ENCODE data around the gene BFAR. TPM values are rescaled to one million over a fixed set of nuclear protein-coding genes. Genes with fewer than 3 reads are reported as not detected.

BFAR gene, protein sequence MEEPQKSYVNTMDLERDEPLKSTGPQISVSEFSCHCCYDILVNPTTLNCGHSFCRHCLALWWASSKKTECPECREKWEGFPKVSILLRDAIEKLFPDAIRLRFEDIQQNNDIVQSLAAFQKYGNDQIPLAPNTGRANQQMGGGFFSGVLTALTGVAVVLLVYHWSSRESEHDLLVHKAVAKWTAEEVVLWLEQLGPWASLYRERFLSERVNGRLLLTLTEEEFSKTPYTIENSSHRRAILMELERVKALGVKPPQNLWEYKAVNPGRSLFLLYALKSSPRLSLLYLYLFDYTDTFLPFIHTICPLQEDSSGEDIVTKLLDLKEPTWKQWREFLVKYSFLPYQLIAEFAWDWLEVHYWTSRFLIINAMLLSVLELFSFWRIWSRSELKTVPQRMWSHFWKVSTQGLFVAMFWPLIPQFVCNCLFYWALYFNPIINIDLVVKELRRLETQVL
- 86.1 to 119 TPM (median 92.3 TPM) in 3 replicates for polyA plus RNA-seq
- 23.8 TPM for polyA plus RNA-seq (2011; ENCODE audit: low read depth)
- polyA plus RNA-seq (2011; cell fraction: cytosol; rRNA removed) = 79.1 and 113 TPM in 2 replicates
- polyA plus RNA-seq (2011; cell fraction: nucleus; rRNA removed) = 87.1 and 91.6 TPM in 2 replicates
- 53.7 and 83.3 TPM in 2 replicates for polyA plus RNA-seq (2012; ENCODE audit: low replicate concordance)
- polyA minus RNA-seq = 41.0 to 100 TPM (median 88.5 TPM) in 3 replicates
- 48.0 TPM for polyA minus RNA-seq (2011; cell fraction: cytosol; rRNA and poly(A)+ RNA removed)
- polyA minus RNA-seq (2011; cell fraction: nucleus; rRNA and poly(A)+ RNA removed) = 50.6 and 85.7 TPM in 2 replicates

GRCh38 chr16:14632693-14633569 lies at the start of gene BFAR:
Gene BFAR (plus strand): TSS chr16:14632951. CDS start chr16:14644347, 11,396 bp downstream.
- peaks cover 48% of the 10 kb centered on the region for H3K4me1 ChIP-seq (ENCODE audit: control insufficient read depth, extremely low read depth, insufficient read depth, low read length)
- H3K36me3 ChIP-seq (ENCODE audit: control insufficient read depth in 2 of 2, extremely low read depth in 1 of 2, insufficient read depth in 2 of 2, low read length in 2 of 2) = peaks cover 4 to 6% of the 10 kb centered on the region in 2 experiments
- H3K27ac ChIP-seq (ENCODE audit: control insufficient read depth, insufficient read depth, low read length) = peak within 1 kb of the TSS; percentile 97
- peaks cover 57% of the 10 kb centered on the region for H3K79me2 ChIP-seq (ENCODE audit: control insufficient read depth, insufficient read depth, low read length)
- no peak within 1 kb of the TSS for H2AFZ ChIP-seq (ENCODE audit: control insufficient read depth, low read length)
- peak within 1 kb of the TSS; percentile 95 to 96 (median 95) for H3K4me3 ChIP-seq (ENCODE audit: control insufficient read depth in 2 of 3, extremely low read depth in 1 of 3, insufficient read depth in 2 of 3, low read depth in 1 of 3, low read length in 3 of 3)
- DNase-seq (ENCODE audit: low read depth, low spot score) (peak; percentile 82), FAIRE-seq (peak; percentile 43)
- TF ChIP-seq, protein P1, sequence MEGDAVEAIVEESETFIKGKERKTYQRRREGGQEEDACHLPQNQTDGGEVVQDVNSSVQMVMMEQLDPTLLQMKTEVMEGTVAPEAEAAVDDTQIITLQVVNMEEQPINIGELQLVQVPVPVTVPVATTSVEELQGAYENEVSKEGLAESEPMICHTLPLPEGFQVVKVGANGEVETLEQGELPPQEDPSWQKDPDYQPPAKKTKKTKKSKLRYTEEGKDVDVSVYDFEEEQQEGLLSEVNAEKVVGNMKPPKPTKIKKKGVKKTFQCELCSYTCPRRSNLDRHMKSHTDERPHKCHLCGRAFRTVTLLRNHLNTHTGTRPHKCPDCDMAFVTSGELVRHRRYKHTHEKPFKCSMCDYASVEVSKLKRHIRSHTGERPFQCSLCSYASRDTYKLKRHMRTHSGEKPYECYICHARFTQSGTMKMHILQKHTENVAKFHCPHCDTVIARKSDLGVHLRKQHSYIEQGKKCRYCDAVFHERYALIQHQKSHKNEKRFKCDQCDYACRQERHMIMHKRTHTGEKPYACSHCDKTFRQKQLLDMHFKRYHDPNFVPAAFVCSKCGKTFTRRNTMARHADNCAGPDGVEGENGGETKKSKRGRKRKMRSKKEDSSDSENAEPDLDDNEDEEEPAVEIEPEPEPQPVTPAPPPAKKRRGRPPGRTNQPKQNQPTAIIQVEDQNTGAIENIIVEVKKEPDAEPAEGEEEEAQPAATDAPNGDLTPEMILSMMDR (optimal IDR thresholded peaks at IDR 0.05 in 1 of 3, IDR thresholded peaks at IDR 0.05 in 1 of 3, conservative IDR thresholded peaks at IDR 0.05 in 1 of 3; ENCODE audit: extremely low read depth in 1 of 3, insufficient read depth in 2 of 3, low read length in 3 of 3) = no peak
- TF ChIP-seq EZH2 (IDR thresholded peaks at IDR 0.05; ENCODE audit: low read length) = no peak
- no peaks in the 10 kb centered on the region for H4K20me1 ChIP-seq (ENCODE audit: control insufficient read depth, extremely low read depth, insufficient read depth, low read length)
- no peaks in the 10 kb centered on the region for H3K27me3 ChIP-seq (ENCODE audit: control insufficient read depth, extremely low read depth, insufficient read depth, low read length)
- peak within 1 kb of the TSS; percentile 92 for H3K4me2 ChIP-seq (ENCODE audit: control insufficient read depth, extremely low read depth, insufficient read depth, low read depth, low read length)
- H3K9me1 ChIP-seq (ENCODE audit: control insufficient read depth, extremely low read depth, insufficient read depth, low read length) = no peaks in the 10 kb centered on the region
- no peaks in the 10 kb centered on the region for H3K9me3 ChIP-seq (ENCODE audit: control insufficient read depth, low read depth, low read length)
- dilution Hi-C loops (cut with MboI; ENCODE audit: extremely low pct_ligation_motif_present, low sequenced_read_pairs) = no loop called here
- peak within 1 kb of the TSS; percentile 99 for H3K9ac ChIP-seq (ENCODE audit: control insufficient read depth, extremely low read depth, insufficient read depth, low read length)

DNA sequence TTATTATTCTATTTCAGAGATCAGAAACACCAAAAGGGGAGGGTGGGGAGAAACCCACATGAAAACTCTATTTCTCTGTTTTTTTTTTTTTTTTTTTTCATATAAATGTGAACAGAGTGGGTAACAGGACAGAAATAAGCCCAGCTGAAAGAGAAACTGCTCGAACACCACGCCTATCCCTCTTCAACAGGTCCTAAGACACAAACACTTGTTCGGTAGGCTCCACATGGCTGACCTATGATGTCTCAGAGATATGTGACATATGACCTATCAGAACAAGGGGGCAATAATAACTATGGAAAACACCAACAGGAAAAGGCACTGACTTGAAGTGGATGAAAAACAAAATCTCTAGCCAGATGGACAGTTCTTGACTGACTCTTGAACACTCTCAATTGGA lies 47.5 kb upstream of the BFAR start:
- H3K36me3 ChIP-seq (ENCODE audit: control insufficient read depth in 2 of 2, extremely low read depth in 1 of 2, insufficient read depth in 2 of 2, low read length in 2 of 2) = peaks cover 14 to 24% of the 10 kb centered on the region in 2 experiments

More for the DNA sequence above, 47.5 kb upstream of the BFAR start:
- Histone ChIP-seq H3K9ac (ENCODE audit: control insufficient read depth, extremely low read depth, insufficient read depth, low read length) (no peak overlapping the region), H3K79me2 (ENCODE audit: control insufficient read depth, insufficient read depth, low read length) (no peaks in the 10 kb centered on the region), H3K9me1 (ENCODE audit: control insufficient read depth, extremely low read depth, insufficient read depth, low read length) (no peaks in the 10 kb centered on the region), H3K4me3 (ENCODE audit: control insufficient read depth in 2 of 3, extremely low read depth in 1 of 3, insufficient read depth in 2 of 3, low read depth in 1 of 3, low read length in 3 of 3) (no peak overlapping the region), H4K20me1 (ENCODE audit: control insufficient read depth, extremely low read depth, insufficient read depth, low read length) (no peaks in the 10 kb centered on the region), H3K27me3 (ENCODE audit: control insufficient read depth, extremely low read depth, insufficient read depth, low read length) (no peaks in the 10 kb centered on the region), H3K4me1 (ENCODE audit: control insufficient read depth, extremely low read depth, insufficient read depth, low read length) (no peaks in the 10 kb centered on the region), H3K27ac (ENCODE audit: control insufficient read depth, insufficient read depth, low read length) (no peak overlapping the region), H3K4me2 (ENCODE audit: control insufficient read depth, extremely low read depth, insufficient read depth, low read depth, low read length) (no peak overlapping the region), H2AFZ (ENCODE audit: control insufficient read depth, low read length) (no peak overlapping the region), H3K9me3 (ENCODE audit: control insufficient read depth, low read depth, low read length) (no peaks in the 10 kb centered on the region)
- TF ChIP-seq, protein P1 (optimal IDR thresholded peaks at IDR 0.05 in 1 of 3, IDR thresholded peaks at IDR 0.05 in 1 of 3, conservative IDR thresholded peaks at IDR 0.05 in 1 of 3; ENCODE audit: extremely low read depth in 1 of 3, insufficient read depth in 2 of 3, low read length in 3 of 3) = no peak
- no peak for TF ChIP-seq EZH2 (IDR thresholded peaks at IDR 0.05; ENCODE audit: low read length)
- no peak for DNase-seq (ENCODE audit: low read depth, low spot score)
- no peak for FAIRE-seq
- dilution Hi-C loops (cut with MboI; ENCODE audit: extremely low pct_ligation_motif_present, low sequenced_read_pairs) = no loop called here
